ENCODE results near the gene ZNF622.

ZNF622 gene

DNA sequence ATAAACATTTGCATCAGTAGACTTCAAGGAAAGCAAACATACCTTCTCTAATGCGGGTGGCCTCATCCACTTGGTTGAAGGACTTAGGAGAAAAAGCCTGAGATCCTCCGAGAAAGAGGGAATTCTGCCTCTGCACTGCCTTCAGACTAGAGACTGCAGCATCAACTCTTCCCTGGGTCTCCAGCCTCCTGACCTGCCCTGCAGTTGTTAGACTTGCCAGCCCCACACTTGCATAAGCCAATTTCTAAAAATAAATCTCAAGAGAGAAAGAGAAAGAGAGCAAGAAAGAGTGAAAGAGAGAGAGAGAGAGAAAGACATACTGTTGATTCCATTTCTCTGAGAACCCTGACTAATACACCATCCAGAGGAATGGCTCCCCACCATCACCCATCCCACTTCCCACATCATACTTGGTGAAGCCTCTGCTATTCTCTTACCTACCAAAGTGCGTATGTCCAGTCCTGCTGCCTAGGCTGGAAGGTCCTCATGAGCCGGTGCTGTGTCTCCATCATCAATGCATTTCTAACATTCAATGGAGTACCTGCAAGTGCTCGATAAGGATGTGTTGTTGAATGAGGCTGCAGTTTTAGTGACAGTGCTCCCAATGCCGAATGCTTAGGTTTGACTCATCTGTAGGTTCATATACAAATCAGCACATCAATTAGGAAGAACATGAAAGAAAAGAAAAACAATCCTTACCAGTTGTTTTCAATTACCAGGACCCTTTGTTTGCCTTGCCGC lies 35.1 kb downstream of the ZNF622 start:
- TF ChIP-seq, protein P1, sequence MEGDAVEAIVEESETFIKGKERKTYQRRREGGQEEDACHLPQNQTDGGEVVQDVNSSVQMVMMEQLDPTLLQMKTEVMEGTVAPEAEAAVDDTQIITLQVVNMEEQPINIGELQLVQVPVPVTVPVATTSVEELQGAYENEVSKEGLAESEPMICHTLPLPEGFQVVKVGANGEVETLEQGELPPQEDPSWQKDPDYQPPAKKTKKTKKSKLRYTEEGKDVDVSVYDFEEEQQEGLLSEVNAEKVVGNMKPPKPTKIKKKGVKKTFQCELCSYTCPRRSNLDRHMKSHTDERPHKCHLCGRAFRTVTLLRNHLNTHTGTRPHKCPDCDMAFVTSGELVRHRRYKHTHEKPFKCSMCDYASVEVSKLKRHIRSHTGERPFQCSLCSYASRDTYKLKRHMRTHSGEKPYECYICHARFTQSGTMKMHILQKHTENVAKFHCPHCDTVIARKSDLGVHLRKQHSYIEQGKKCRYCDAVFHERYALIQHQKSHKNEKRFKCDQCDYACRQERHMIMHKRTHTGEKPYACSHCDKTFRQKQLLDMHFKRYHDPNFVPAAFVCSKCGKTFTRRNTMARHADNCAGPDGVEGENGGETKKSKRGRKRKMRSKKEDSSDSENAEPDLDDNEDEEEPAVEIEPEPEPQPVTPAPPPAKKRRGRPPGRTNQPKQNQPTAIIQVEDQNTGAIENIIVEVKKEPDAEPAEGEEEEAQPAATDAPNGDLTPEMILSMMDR (IDR thresholded peaks at IDR 0.05; ENCODE audit: low read depth, low read length), result no peak

DNA sequence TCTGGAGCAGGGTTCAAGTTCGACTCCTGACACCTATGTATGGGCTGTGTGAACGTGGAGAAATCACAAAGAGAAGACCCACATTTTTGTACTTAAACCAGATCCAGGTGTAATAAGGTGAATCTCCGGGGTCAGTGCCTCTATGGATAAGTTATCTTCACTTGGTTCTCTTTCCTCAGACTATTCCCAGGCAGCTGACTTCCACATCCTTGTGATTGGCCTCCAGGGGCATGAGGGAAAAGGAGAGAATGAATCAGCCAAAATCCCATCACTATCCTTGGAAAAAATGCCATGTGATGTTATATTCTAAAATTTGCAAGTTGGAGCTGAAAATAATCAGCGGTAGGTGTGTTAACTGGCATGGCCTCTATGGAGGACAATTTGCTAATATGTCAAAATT lies 37.2 kb downstream of the ZNF622 start:
- H3K4me3 ChIP-seq (ENCODE audit: low read depth, low read length), result no peak overlapping the region

More for the DNA sequence above, 35.1 kb downstream of the ZNF622 start:
- no peak overlapping the region for H3K4me3 ChIP-seq (ENCODE audit: low read depth, low read length)

DNA sequence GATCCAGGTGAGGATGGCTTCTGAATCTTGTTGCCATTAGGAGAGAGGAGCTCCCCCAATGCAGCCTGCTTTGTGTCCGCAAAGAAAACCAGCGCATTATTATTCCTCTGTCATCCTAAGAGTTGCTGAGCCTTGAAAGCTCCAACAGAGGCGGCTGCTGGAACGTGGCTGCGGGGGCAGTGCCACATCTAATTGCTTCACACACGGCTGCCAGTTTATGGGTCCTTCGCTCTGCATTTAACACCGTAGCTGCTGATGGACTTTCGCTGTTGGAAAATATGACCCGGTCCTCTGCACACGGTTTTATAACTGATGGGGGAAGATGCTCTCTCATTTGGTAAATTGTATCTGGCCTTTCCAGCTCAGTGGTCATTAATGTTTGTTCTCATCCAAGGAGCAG lies 38.0 kb downstream of the ZNF622 start:
- TF ChIP-seq, protein P1 (IDR thresholded peaks at IDR 0.05; ENCODE audit: low read depth, low read length), result no peak
- no peak overlapping the region for H3K4me3 ChIP-seq (ENCODE audit: low read depth, low read length)

More for the DNA sequence above, 37.2 kb downstream of the ZNF622 start:
- TF ChIP-seq, protein P1 (IDR thresholded peaks at IDR 0.05; ENCODE audit: low read depth, low read length), result no peak

DNA sequence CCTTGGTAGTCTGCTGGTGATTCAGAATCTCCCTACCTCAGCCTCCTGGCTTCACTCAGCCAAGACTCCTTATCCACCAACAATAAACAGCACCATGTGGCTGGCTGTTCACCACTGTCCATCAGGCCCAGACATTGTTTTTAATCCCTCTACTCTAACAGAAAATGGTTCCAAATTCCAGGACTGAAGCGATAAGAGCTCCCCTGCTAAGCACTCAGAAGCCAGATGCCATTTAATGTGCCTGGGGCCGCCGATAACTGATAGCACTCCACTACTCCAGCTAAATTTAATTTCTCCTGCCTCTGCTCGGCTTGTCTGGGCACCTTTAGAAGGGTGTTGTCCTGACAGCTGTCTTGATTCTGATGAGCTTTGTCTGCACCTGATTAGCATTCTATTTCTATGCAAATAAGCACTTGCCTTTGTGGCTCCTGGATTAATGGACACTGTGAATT lies 47.1 kb downstream of the ZNF622 start:
- no peak overlapping the region for H3K4me3 ChIP-seq (ENCODE audit: low read depth, low read length)
- TF ChIP-seq, protein P1 (IDR thresholded peaks at IDR 0.05; ENCODE audit: low read depth, low read length), result no peak

DNA sequence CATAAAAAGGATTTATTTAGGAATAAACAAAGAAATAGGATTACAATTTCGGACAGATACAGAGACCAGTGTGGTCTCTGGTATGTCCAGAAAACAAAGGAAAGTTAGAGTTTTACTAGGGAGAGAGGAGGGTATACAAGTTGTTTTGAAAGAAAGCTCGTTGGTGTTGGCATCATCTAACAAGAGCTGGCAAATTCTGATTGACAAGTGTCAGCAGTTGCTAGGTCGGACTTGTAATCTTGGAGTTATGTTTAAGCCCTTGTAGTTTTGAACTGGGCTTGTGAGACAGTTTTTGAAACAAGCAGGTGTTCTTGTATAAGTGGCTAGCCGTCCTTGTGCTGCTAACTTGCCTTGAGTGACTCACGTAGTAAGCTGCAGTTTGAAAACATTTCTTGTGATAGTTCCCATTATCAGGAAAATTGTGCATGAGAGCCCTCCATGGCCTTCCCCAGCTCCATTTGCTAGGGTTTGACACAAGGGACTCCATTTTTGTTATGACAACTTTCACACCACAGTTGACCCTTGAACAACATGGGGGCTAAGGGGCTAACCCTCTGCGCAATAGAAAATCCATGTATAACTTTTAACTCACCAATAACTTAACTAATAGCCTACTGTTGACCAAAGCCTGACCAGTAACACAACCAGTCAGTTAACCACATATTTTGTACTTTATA lies 48.1 kb downstream of the ZNF622 start:
- no peak overlapping the region for H3K4me3 ChIP-seq (ENCODE audit: low read depth, low read length)
- TF ChIP-seq, protein P1 (IDR thresholded peaks at IDR 0.05; ENCODE audit: low read depth, low read length), result no peak

DNA sequence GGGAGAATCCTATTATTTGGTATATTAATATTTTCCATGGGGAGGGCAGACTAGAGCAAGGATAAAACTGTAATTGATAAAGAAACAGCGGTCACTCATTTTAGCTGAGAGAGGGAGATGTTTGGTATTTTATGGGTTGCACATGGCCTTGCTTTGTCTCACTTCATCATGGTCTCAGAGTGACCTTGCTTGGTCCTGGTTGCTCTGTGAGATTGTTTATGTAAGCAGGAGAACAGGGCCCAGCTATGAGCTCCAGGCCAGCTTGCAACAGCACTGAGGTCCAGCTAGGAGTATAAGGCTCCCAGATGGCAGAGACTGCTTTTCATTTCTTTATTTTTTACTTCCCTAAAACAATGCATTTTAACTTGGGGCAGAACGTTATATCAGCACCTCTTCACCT lies 50.7 kb downstream of the ZNF622 start:
- H3K4me3 ChIP-seq (ENCODE audit: low read depth, low read length), result no peak overlapping the region
- TF ChIP-seq, protein P1 (IDR thresholded peaks at IDR 0.05; ENCODE audit: low read depth, low read length), result no peak

Measured in WI38 (cell line).